MM.1S (cell line): Measurements from ENCODE around the gene NDEL1.

Experiments used
- DNase-seq: peaks from one replicate; pipeline ENCODE4 v3.0.0-alpha.2; 2015
- H2AFZ ChIP-seq: fragments of 300-600 bp; sonication (generic); 2 replicates; pipeline ENCODE4 v1.6.0; 2016; ENCODE audit warnings: antibody characterized with exemption, low read length
- H3F3A ChIP-seq: fragments of 300-600 bp; sonication (generic); 2 replicates; pipeline ENCODE4 v1.6.1; 2016; ENCODE audit warnings: mild to moderate bottlenecking, antibody characterized with exemption, low read length, moderate library complexity, mixed read lengths; ENCODE audit not compliant: insufficient read depth
- H3K27ac ChIP-seq: fragments of 300-600 bp; sonication (generic); 2 replicates; pipeline ENCODE4 v1.5.1; 2016; ENCODE audit warnings: mild to moderate bottlenecking, low read length
- H3K27me3 ChIP-seq: fragments of 300-600 bp; sonication (generic); replicated peaks from 2 replicates; pipeline ENCODE4 v1.6.0; 2016; ENCODE audit warnings: low read length; ENCODE audit not compliant: insufficient read depth
- H3K36me3 ChIP-seq: fragments of 300-600 bp; sonication (generic); replicated peaks from 2 replicates; pipeline ENCODE4 v1.6.1; 2016; ENCODE audit warnings: mild to moderate bottlenecking, low read length, mixed read lengths; ENCODE audit not compliant: insufficient read depth
- H3K4me1 ChIP-seq: fragments of 300-600 bp; sonication (generic); 2 replicates; pipeline ENCODE4 v1.6.1; 2016; ENCODE audit warnings: low read length, mixed read lengths
- H3K4me2 ChIP-seq: fragments of 300-600 bp; sonication (generic); 2 replicates; pipeline ENCODE4 v1.6.0; 2016; ENCODE audit warnings: low read depth, low read length
- H3K4me3 ChIP-seq: fragments of 300-600 bp; sonication (generic); 2 replicates; pipeline ENCODE4 v1.5.1; 2016; ENCODE audit warnings: low read length, mixed read lengths
- H3K79me2 ChIP-seq: fragments of 300-600 bp; sonication (generic); 2 replicates; pipeline ENCODE4 v1.6.1; 2016; ENCODE audit warnings: mixed run types, low read length, mixed read lengths
- H3K9ac ChIP-seq: fragments of 300-600 bp; sonication (generic); 2 replicates; pipeline ENCODE4 v1.6.1; 2016; ENCODE audit warnings: low read length, mixed read lengths
- H3K9me2 ChIP-seq: fragments of 300-600 bp; sonication (generic); replicated peaks from 2 replicates; pipeline ENCODE4 v1.6.1; 2016; ENCODE audit warnings: mild to moderate bottlenecking, low read length, mixed read lengths; ENCODE audit not compliant: insufficient read depth
- H3K9me3 ChIP-seq: fragments of 300-600 bp; sonication (generic); replicated peaks from 2 replicates; pipeline ENCODE4 v1.6.1; 2016; ENCODE audit warnings: mild to moderate bottlenecking, low read length, mixed read lengths; ENCODE audit not compliant: insufficient read depth
- H4K20me1 ChIP-seq: fragments of 300-600 bp; sonication (generic); 2 replicates; pipeline ENCODE4 v1.6.1; 2016; ENCODE audit warnings: mild to moderate bottlenecking, low read length, moderate library complexity, mixed read lengths; ENCODE audit not compliant: insufficient read depth
- EZH2 ChIP-seq: fragments of 300-600 bp; sonication (generic); optimal IDR thresholded peaks from 2 replicates; pipeline ENCODE3; 2017; ENCODE audit warnings: low read depth, mild to moderate bottlenecking, antibody characterized with exemption, low read length, mixed read lengths
- EZH2phosphoT487 ChIP-seq: fragments of 300-600 bp; sonication (generic); IDR thresholded peaks from 2 replicates; pipeline ENCODE4 v1.6.1; 2018; ENCODE audit warnings: antibody characterized with exemption, low read length
- TF ChIP-seq, protein P1 (sequence below): fragments of 300-600 bp; sonication (generic); IDR thresholded peaks from 2 replicates; pipeline ENCODE4 v1.5.1; 2016; ENCODE audit warnings: antibody characterized with exemption, low read length, mixed read lengths

NDEL1 gene

DNA sequence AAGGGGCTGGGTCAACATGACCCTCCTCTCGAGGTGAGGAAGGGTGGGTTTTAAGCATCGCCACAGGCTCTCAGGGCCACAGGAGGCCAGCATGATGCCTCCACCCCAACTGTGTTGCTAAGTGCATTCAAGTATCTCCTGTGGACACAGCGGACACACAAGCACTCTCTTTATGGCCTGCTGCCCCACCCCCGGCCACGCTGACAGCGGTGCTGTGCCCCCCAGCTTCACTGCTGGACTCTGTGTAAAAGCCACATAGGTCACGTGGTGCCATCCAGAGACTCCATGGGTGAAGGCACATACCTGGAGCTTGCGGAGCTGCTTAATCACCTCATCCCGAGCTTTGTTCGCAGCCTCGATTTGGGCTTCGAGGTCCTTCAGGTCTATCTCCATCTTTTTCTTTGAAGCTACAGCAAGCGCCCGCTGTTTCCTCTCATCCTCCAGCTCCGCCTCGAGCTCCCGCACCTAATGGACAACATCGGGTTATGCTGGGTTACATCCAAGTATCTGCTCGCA is 51.5 kb downstream of the NDEL1 start:
- Histone ChIP-seq H3K79me2 (no peaks in the 10 kb centered on the region), H2AFZ (no peak overlapping the region), H3F3A (no peaks in the 10 kb centered on the region), H3K9ac (no peak overlapping the region), H3K9me3 (no peaks in the 10 kb centered on the region), H3K4me2 (no peak overlapping the region), H3K4me1 (no peaks in the 10 kb centered on the region), H3K9me2 (no peaks in the 10 kb centered on the region), H3K36me3 (peaks cover 4% of the 10 kb centered on the region), H4K20me1 (no peaks in the 10 kb centered on the region), H3K27me3 (no peaks in the 10 kb centered on the region), H3K27ac (no peak overlapping the region), H3K4me3 (no peak overlapping the region)
- DNase-seq = no peak
- no peak for TF ChIP-seq EZH2
- TF ChIP-seq, protein P1, sequence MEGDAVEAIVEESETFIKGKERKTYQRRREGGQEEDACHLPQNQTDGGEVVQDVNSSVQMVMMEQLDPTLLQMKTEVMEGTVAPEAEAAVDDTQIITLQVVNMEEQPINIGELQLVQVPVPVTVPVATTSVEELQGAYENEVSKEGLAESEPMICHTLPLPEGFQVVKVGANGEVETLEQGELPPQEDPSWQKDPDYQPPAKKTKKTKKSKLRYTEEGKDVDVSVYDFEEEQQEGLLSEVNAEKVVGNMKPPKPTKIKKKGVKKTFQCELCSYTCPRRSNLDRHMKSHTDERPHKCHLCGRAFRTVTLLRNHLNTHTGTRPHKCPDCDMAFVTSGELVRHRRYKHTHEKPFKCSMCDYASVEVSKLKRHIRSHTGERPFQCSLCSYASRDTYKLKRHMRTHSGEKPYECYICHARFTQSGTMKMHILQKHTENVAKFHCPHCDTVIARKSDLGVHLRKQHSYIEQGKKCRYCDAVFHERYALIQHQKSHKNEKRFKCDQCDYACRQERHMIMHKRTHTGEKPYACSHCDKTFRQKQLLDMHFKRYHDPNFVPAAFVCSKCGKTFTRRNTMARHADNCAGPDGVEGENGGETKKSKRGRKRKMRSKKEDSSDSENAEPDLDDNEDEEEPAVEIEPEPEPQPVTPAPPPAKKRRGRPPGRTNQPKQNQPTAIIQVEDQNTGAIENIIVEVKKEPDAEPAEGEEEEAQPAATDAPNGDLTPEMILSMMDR = no peak
- TF ChIP-seq EZH2phosphoT487 = no peak

DNA sequence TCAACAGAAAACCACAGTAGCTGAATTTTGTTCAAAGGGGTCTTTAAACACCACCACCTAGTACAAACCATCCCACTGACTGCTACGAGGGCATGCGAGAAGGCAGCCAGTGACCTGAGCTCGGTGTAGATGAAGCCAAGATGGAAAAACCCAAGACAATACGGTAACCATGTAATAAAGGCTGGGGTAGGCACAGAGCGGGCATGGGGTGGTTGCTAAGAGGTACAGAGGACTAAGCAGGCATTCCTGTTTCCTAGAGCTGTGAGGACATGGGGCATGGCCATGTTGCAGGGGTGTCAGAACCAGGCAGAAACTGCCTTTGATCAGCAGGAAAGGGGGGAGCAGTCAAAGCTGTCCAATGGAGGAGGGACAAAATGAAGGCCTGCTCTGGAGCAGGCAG is 52.1 kb downstream of the NDEL1 start:
- Histone ChIP-seq H3K27me3 (no peaks in the 10 kb centered on the region), H3F3A (no peaks in the 10 kb centered on the region), H3K4me1 (no peaks in the 10 kb centered on the region), H3K9ac (no peak overlapping the region), H4K20me1 (no peaks in the 10 kb centered on the region), H3K9me3 (no peaks in the 10 kb centered on the region), H3K36me3 (peaks cover 4% of the 10 kb centered on the region), H3K4me2 (no peak overlapping the region), H3K27ac (no peak overlapping the region), H3K79me2 (no peaks in the 10 kb centered on the region), H2AFZ (no peak overlapping the region), H3K9me2 (no peaks in the 10 kb centered on the region), H3K4me3 (no peak overlapping the region)
- no peak for DNase-seq
- no peak for TF ChIP-seq EZH2
- no peak for TF ChIP-seq EZH2phosphoT487
- TF ChIP-seq, protein P1 = no peak

DNA sequence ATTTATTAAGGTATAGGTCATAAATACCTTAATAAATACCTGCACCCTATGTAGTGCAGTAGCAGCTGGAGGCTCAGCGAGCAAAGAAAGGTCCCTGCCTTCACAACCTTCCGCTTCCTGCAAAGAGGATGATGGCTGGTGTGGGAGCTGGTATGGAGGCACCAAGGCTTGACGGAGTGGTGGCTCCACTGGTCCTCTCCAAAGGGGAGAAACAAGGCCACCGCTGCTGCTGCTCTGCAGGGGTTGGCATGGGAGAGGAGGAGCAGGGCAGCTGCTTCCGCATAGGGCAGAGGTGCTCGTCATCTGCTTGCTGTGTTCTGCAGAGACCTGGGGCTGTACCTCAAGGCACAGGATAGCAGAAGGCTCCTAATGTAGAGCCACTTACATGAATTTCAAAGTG is 52.8 kb downstream of the NDEL1 start:
- peaks cover 3% of the 10 kb centered on the region; the same call in 1 of the 2 replicates for H3K36me3 ChIP-seq
- TF ChIP-seq EZH2 (no peak), EZH2phosphoT487 (no peak)
- TF ChIP-seq, protein P1 = no peak
- DNase-seq = no peak

More for the DNA sequence above, 52.8 kb downstream of the NDEL1 start:
- Histone ChIP-seq H3K79me2 (no peaks in the 10 kb centered on the region), H3F3A (no peaks in the 10 kb centered on the region), H3K4me2 (no peak overlapping the region), H3K27ac (no peak overlapping the region), H3K9me2 (no peaks in the 10 kb centered on the region), H3K9ac (no peak overlapping the region), H3K4me1 (no peaks in the 10 kb centered on the region), H3K4me3 (no peak overlapping the region), H3K27me3 (no peaks in the 10 kb centered on the region), H3K9me3 (no peaks in the 10 kb centered on the region), H2AFZ (no peak overlapping the region), H4K20me1 (no peaks in the 10 kb centered on the region)
